Measurements from ENCODE around the gene DNAJB13.

DNA sequence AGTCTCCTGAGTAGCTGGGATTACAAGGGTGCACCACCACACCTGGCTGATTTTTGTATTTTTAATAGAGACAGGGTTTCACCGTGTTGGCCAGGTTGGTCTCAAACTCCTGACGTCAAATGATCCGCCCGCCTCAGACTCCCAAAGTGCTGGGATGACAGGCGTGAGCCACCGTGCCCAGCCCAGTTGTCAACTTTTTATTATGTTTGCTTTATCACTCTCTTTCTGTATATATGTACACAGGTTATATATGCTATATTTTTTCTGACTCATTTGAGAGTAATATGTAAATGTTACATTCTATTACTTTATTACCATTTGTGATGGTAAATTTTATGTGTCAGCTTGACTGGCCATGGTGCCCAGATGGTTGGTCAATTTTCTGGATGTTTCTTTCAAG lies 18.9 kb upstream of the DNAJB13 start:
- TF ChIP-seq POLR2A (IDR thresholded peaks at IDR 0.05): no peak
- TF ChIP-seq, protein P1, sequence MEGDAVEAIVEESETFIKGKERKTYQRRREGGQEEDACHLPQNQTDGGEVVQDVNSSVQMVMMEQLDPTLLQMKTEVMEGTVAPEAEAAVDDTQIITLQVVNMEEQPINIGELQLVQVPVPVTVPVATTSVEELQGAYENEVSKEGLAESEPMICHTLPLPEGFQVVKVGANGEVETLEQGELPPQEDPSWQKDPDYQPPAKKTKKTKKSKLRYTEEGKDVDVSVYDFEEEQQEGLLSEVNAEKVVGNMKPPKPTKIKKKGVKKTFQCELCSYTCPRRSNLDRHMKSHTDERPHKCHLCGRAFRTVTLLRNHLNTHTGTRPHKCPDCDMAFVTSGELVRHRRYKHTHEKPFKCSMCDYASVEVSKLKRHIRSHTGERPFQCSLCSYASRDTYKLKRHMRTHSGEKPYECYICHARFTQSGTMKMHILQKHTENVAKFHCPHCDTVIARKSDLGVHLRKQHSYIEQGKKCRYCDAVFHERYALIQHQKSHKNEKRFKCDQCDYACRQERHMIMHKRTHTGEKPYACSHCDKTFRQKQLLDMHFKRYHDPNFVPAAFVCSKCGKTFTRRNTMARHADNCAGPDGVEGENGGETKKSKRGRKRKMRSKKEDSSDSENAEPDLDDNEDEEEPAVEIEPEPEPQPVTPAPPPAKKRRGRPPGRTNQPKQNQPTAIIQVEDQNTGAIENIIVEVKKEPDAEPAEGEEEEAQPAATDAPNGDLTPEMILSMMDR (IDR thresholded peaks at IDR 0.05): no peak

Data from thyroid gland (tissue), 4 donors.